T-helper 2 cell treated with Interferon-gamma antibody and Interleukin-4, amounts not matched to agents 5 μg/mL and 100 μg/mL, for 36 hours (primary cell): Measurements from ENCODE around the gene AKR7A3.
"Not testable (repeated sequence)": the region's sequence is repeated elsewhere in the genome, so short reads cannot be mapped to it uniquely, and the experiment has no call there.

ENCODE experiments used
- DNase-seq: peaks from one replicate; pipeline ENCODE4 v3.0.0; 2021; ENCODE audit warnings: low spot score
- H3K27ac Mint-ChIP-seq: one replicate; pipeline ENCODE4 v1.8.0; 2021; ENCODE audit warnings: mild to moderate bottlenecking, mixed read lengths
- H3K27me3 Mint-ChIP-seq: one replicate; pipeline ENCODE4 v1.8.0; 2021; ENCODE audit warnings: low read depth, mixed read lengths
- H3K36me3 Mint-ChIP-seq: one replicate; pipeline ENCODE4 v1.8.0; 2021; ENCODE audit warnings: low read depth, mixed read lengths
- H3K4me1 Mint-ChIP-seq: one replicate; pipeline ENCODE4 v1.8.0; 2021; ENCODE audit warnings: low read depth, mixed read lengths
- H3K4me3 Mint-ChIP-seq: one replicate; pipeline ENCODE4 v1.8.0; 2022; ENCODE audit warnings: mild to moderate bottlenecking, moderate library complexity, mixed read lengths
- H3K9me3 Mint-ChIP-seq: one replicate; pipeline ENCODE4 v1.8.0; 2021; ENCODE audit warnings: mixed read lengths

Gene AKR7A3

GRCh38 chr1:19288324-19289241 is at the start of gene AKR7A3:
AKR7A3 (minus strand) TSS chr1:19288770; CDS start chr1:19288709, 61 bp downstream.
- Mint-ChIP-seq H3K4me3 (peak within 1 kb of the TSS; percentile 54), H3K27ac (peak within 1 kb of the TSS; percentile 35), H3K9me3 (peaks cover 16% of the 10 kb centered on the region), H3K36me3 (peaks cover 12% of the 10 kb centered on the region)
- H3K4me1 Mint-ChIP-seq, H3K27me3 Mint-ChIP-seq: not testable (repeated sequence)
- DNase-seq = peak; percentile 55

- Mint-ChIP-seq H3K36me3 (peaks cover 21% of the 10 kb centered on the region), H3K4me1 (no peaks in the 10 kb centered on the region), H3K27ac (no peak overlapping the region), H3K9me3 (no peaks in the 10 kb centered on the region), H3K27me3 (no peaks in the 10 kb centered on the region), H3K4me3 (no peak overlapping the region)
- no peak for DNase-seq
Observed at GRCh38 chr1:19338323-19338762, 49.8 kb upstream of the AKR7A3 start.

DNA sequence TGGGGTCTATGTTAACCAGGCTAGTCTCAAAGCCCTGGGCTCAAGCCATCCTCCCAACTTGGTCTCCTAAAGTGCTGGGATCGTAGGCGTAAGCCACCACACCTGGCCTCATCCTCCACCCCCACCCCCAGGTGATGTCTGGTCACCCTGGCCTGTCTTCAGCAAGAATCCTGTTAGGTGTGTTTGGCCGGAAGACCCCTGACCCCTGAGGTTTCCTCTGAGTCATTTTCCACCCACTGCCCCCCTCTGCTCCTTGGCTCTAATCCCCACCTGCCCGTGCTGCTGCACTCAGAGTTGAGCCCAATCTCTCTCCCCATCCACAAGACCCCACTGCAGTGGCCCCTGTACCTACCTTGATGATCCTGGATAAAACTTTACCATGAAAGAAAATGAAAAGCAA is 48.7 kb upstream of the AKR7A3 start:
- DNase-seq = no peak
- Mint-ChIP-seq H3K4me1 (no peaks in the 10 kb centered on the region), H3K27me3 (no peaks in the 10 kb centered on the region), H3K27ac (no peak overlapping the region), H3K4me3 (no peak overlapping the region), H3K36me3 (peaks cover 19% of the 10 kb centered on the region), H3K9me3 (no peaks in the 10 kb centered on the region)

DNA sequence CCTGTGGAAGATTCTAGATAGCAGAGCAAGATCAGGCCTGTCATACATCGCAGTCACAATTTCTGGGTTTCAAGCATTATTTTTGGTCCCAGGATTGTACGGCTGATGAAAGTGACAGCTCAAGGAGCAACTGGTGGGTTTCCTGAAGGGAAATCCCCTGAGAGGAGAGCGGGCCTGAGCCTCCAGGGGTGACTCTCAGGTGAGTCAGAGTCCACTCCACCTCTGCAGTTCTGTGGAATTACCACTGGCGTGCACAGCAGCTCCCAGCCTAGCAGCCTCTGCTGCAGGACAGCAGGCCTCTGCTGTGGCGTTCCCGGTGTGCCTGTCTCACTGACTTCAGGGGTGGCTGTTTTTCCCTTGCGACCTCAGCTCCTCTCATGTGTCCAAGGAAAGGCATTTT is 48.0 kb upstream of the AKR7A3 start:
- DNase-seq = peak; percentile 60

DNA sequence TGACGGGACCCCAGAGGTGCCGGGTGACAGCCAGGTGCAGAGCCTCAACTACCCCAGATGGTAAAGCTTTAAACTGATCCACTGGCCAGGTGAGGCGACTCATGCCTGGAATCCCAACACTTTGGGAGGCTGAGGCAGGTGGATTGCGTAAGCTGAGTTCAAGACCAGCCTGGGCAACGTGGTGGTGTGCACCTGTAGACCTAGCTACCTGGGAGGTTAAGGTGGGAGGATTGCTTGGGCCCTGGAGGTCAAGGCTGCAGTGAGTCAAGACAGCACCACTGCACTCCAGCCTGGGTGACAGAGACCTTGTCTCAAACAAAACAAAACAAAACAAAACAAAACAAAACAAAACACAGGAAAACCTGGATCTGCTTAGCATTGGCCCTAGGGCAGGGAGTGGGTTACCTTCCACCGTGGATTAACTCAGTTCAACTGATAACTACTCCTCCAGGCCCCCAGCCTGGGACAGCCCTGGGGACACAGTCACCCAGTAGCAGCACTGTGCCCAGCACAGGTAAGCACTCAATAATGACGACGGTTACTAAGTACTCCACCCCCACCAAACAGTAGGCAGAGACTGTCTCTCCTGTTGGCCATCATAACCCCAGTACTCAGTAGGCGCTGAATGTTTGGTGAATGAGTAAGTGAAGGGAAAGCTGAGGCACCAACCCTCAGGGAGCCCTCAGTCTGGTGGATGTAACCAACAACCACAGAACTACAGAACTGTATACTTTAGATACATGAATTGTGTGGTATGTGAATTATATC is 45.2 kb upstream of the AKR7A3 start:
- H3K4me1 Mint-ChIP-seq = no peaks in the 10 kb centered on the region
- H3K4me3 Mint-ChIP-seq = no peak overlapping the region
- H3K27me3 Mint-ChIP-seq = no peaks in the 10 kb centered on the region
- H3K36me3 Mint-ChIP-seq = peaks cover 2% of the 10 kb centered on the region
- DNase-seq = no peak
- H3K27ac Mint-ChIP-seq = no peak overlapping the region
- no peaks in the 10 kb centered on the region for H3K9me3 Mint-ChIP-seq

More for the DNA sequence above, 48.0 kb upstream of the AKR7A3 start:
- no peak overlapping the region for H3K4me3 Mint-ChIP-seq
- peak overlapping the region; percentile 52 for H3K27ac Mint-ChIP-seq
- H3K9me3 Mint-ChIP-seq = no peaks in the 10 kb centered on the region
- H3K36me3 Mint-ChIP-seq = peaks cover 18% of the 10 kb centered on the region
- no peaks in the 10 kb centered on the region for H3K4me1 Mint-ChIP-seq
- H3K27me3 Mint-ChIP-seq = no peaks in the 10 kb centered on the region

GRCh38 chr1:19332832-19333231 is 44.3 kb upstream of the AKR7A3 start:
- peaks cover 2% of the 10 kb centered on the region for H3K36me3 Mint-ChIP-seq
- H3K9me3 Mint-ChIP-seq = no peaks in the 10 kb centered on the region
- no peak overlapping the region for H3K4me3 Mint-ChIP-seq
- H3K4me1 Mint-ChIP-seq = no peaks in the 10 kb centered on the region
- no peak for DNase-seq
- peak overlapping the region; percentile 36 for H3K27ac Mint-ChIP-seq
- H3K27me3 Mint-ChIP-seq = no peaks in the 10 kb centered on the region

DNA sequence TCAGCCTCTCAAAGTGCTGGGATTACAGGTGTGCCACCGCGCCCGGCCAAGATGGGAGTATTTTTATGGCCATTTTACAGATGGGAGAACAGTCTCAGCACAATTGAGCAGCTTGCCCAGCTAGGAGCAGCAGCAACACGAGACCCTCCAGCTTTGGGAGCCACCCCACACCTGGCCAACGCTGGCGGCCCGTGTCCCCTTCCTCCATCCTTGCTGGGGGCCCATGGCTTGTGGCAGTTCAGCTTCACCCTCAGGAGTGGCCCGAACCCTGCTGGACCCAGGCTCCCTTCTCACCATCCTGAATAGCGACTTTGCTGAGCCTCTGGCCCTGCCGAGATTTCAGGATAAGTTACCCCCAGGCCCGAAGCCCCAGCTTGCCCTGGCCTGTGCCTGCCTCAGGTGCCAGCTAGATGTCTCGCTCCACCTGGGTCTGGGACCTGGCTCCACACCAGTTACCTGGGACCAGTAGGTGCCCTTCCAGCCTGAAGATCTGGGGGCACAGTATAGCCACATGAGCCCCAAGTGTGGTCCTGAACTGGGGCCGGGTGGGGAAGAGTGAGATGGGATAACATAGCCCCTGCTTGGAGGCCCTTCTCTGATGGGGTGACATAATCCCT is 42.8 kb upstream of the AKR7A3 start:
- no peak overlapping the region for H3K27ac Mint-ChIP-seq
- H3K4me1 Mint-ChIP-seq = no peaks in the 10 kb centered on the region
- H3K36me3 Mint-ChIP-seq = no peaks in the 10 kb centered on the region
- no peak for DNase-seq
- no peaks in the 10 kb centered on the region for H3K9me3 Mint-ChIP-seq
- no peak overlapping the region for H3K4me3 Mint-ChIP-seq
- H3K27me3 Mint-ChIP-seq = no peaks in the 10 kb centered on the region

DNA sequence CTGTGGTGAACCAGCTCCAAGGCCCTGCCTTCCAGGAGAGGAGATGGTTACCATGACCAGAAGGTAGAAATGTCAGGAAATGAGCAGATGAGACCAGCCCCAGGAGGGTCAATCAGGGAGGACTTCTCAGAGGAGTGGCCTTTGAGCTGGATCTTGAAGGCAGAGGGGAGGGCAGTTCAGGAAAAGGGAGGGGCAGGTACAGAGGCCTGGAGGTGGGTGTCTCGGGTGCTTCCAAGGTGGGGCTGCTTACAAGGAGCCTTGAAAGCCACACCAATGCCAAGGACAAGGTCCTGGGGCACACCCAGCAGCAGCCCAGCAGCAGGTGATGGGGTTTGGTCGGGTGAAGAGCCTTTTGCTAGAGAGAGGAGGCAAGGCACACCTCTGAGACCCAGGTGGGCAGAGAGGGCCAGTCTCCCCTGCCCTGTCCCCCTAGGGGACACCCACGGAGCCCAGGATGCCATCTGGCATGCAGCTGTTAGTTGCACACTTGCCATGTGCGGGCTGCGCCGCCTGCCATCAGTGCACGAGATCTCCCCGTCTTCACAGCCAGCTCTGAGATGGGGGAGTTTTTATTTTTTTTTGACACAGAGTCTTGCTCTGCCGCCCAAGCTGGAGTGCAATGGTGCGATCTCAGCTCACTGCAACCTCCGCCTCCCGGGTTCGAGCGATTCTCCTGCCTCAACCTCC is 42.0 kb upstream of the AKR7A3 start:
- no peaks in the 10 kb centered on the region for H3K36me3 Mint-ChIP-seq
- H3K27ac Mint-ChIP-seq = no peak overlapping the region
- H3K4me1 Mint-ChIP-seq = no peaks in the 10 kb centered on the region
- DNase-seq = no peak
- no peak overlapping the region for H3K4me3 Mint-ChIP-seq
- no peaks in the 10 kb centered on the region for H3K27me3 Mint-ChIP-seq
- H3K9me3 Mint-ChIP-seq = no peaks in the 10 kb centered on the region

DNA sequence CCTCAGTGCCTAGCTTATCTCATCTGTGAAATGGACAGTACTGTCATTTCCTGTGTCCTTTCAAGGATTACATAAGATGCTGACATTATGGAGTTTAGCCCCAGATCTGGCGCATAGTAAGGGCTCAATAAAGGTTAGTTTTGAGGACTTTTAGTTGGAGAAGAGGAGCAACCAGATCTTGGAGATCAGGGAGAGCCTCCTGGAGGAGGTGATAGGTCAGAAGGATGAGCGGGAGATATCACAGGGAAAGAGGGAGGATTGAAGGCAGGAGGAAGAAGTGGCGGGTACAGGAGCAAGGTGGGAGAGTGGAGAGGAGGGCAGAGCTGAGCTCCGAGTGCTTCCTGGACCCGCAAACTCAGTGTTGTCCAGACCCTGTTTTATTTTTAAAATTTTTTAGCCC is 41.0 kb upstream of the AKR7A3 start:
- Mint-ChIP-seq H3K4me3 (no peak overlapping the region), H3K27ac (no peak overlapping the region), H3K36me3 (no peaks in the 10 kb centered on the region), H3K9me3 (no peaks in the 10 kb centered on the region), H3K27me3 (no peaks in the 10 kb centered on the region), H3K4me1 (no peaks in the 10 kb centered on the region)
- no peak for DNase-seq

DNA sequence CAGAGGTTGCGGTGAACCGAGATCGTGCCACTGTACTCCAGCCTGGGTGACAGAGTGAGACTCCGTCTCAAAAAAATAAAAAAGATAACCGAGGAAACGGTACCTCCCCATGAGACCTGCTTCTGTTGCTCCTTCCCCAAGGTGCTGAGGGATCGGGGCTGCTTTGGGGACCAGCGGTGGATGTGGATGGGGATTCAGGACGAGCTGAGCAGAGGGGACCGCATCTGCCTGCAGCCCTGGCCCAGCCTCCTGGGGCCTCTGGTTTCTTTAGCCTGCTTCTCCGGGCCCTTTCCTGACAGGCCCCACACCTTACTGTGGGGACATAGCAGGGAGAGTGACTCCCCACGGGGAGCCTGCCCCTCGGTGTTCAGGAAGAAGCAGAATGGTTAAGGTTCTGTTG is 40.6 kb upstream of the AKR7A3 start:
- Mint-ChIP-seq H3K27ac (no peak overlapping the region), H3K9me3 (no peaks in the 10 kb centered on the region), H3K4me1 (no peaks in the 10 kb centered on the region), H3K36me3 (no peaks in the 10 kb centered on the region), H3K4me3 (no peak overlapping the region), H3K27me3 (no peaks in the 10 kb centered on the region)
- no peak for DNase-seq

DNA sequence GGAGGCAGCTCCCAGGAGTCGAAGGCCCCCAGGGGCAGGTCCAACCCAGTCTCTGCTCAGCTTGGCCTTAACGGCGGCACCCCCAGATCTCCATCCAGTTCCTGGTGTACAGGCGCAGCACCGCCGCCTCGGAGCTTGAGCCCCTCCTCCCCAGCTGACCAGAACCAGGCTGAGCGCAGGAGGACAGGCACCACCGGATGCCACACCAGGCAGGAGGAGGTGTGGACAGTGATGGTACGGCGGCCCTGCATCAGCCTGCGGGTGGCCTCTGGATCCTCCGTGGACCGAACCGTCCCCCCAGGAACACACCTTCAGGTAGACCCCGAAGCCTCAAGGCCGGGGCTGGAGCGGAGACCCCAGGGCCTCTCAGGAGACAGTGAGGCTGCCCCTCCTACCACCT is 39.9 kb upstream of the AKR7A3 start:
- Mint-ChIP-seq H3K27me3 (no peaks in the 10 kb centered on the region), H3K4me3 (no peak overlapping the region), H3K27ac (no peak overlapping the region), H3K4me1 (no peaks in the 10 kb centered on the region), H3K9me3 (no peaks in the 10 kb centered on the region), H3K36me3 (no peaks in the 10 kb centered on the region)
- DNase-seq = no peak

GRCh38 chr1:19327736-19328135 is 39.2 kb upstream of the AKR7A3 start:
- no peak for DNase-seq
- H3K36me3 Mint-ChIP-seq = no peaks in the 10 kb centered on the region
- no peak overlapping the region for H3K4me3 Mint-ChIP-seq
- H3K4me1 Mint-ChIP-seq = no peaks in the 10 kb centered on the region
- no peak overlapping the region for H3K27ac Mint-ChIP-seq
- no peaks in the 10 kb centered on the region for H3K9me3 Mint-ChIP-seq
- H3K27me3 Mint-ChIP-seq = no peaks in the 10 kb centered on the region

DNA sequence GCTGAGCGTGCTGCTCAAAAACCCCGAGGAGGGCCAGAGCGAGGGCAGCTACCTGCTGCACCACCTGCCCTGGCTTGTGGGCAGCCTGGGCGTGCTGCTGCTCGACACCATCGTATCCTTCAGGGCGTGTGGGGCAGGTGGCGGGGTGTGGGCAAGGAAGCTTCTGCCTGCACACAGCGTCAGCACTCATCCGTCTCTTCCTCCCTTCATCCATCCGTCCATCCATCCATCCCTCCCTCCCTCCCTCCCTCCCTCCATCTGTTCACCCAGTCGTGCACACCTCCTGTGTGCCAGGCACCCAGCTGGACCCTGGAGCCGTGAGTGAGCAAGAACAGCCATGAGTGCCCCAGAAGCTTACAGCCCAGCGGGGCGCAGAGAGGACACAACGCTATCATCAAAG is 38.7 kb upstream of the AKR7A3 start:
- H3K4me3 Mint-ChIP-seq = no peak overlapping the region
- no peaks in the 10 kb centered on the region for H3K9me3 Mint-ChIP-seq
- H3K36me3 Mint-ChIP-seq = no peaks in the 10 kb centered on the region
- H3K27ac Mint-ChIP-seq = no peak overlapping the region
- DNase-seq = no peak
- no peaks in the 10 kb centered on the region for H3K27me3 Mint-ChIP-seq
- H3K4me1 Mint-ChIP-seq = no peaks in the 10 kb centered on the region

DNA sequence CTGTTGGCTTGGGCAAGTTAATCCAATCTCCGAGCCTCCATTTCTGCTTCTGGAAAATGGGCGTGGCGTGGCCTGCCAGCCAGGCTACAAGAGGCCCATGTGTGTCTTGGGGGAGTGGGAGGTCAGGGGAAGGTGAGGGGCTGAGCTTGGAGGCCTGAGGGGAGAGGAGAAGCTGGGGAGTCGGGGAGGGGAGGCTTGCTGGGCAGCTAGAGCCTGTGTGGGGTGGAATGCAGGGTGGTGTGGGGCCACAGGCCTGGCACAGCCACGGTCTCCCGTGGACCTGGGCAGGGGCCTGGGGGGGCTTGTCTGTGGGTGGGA is 38.1 kb upstream of the AKR7A3 start:
- DNase-seq = no peak
- Mint-ChIP-seq H3K27ac (no peak overlapping the region), H3K4me1 (no peaks in the 10 kb centered on the region), H3K27me3 (no peaks in the 10 kb centered on the region), H3K9me3 (no peaks in the 10 kb centered on the region), H3K36me3 (no peaks in the 10 kb centered on the region), H3K4me3 (no peak overlapping the region)
